GM12878 (cell line): Measurements from ENCODE around the gene TRAFD1. TPM values are rescaled to one million over a fixed set of nuclear protein-coding genes. Genes with fewer than 3 reads are reported as not detected.

Source experiments
- ATAC-seq: fragments of 200-7000 bp; cut with Tn5 transposase; 3 replicates; pipeline ENCODE4 v1.9.1; 2020; ENCODE audit warnings: mild to moderate bottlenecking, moderate library complexity
- BruUV-seq: library from RNA; stranded (reverse); fragments of 400-500 nt; replicated peaks from 2 replicates; lab custom pipeline; 2021; lab: Mats Ljungman, UMichigan
- CTCF ChIA-PET: fragments of 300-600 bp; sonication (Branson Sonifier 250); formaldehyde crosslinking; extraction: SDS; loops from one replicate; lab custom pipeline; 2021; ENCODE audit warnings: inconsistent platforms; lab: Yijun Ruan, JAX
- POLR2A ChIA-PET: fragments of 350-600 bp; formaldehyde crosslinking; extraction: SDS; loops from one replicate; lab custom pipeline; 2021; ENCODE audit warnings: inconsistent platforms; lab: Charles Lee
- RAD21 ChIA-PET: fragments of 300-600 bp; sonication (Branson Sonifier 250); formaldehyde crosslinking; loops from one replicate; lab custom pipeline; 2023; ENCODE audit warnings: antibody characterized with exemption; ENCODE audit not compliant: unreplicated experiment; lab: Charles Lee
- SMC1A ChIA-PET: fragments of 300-600 bp; sonication (Branson Sonifier 250); formaldehyde crosslinking; loops from one replicate; lab custom pipeline; 2023; ENCODE audit not compliant: unreplicated experiment, uncharacterized antibody; lab: Charles Lee
- DNase-seq: peaks from one replicate; pipeline ENCODE4 v3.0.0-alpha.2; 2011; ENCODE audit warnings: low read depth, low spot score
- FAIRE-seq: peaks from 3 replicates; lab custom pipeline; 2011; peaks lifted over from hg19 to GRCh38; lab: Jason Lieb, UNC
- H2AFZ ChIP-seq: 2 replicates; pipeline ENCODE4 v1.6.0; 2011; ENCODE audit warnings: low read depth, low read length, control low read depth; ENCODE audit not compliant: control insufficient read depth
- H3K27ac ChIP-seq: 2 replicates; pipeline ENCODE4 v1.5.1; 2011; ENCODE audit warnings: control low read depth; ENCODE audit not compliant: control insufficient read depth, insufficient read depth
- H3K27me3 ChIP-seq, 2 experiments: replicated peaks in 1 of 2; 2 replicates each; pipeline versions ENCODE4 v1.6.0 to v1.6.1; 2011; ENCODE audit warnings: low read length in 1 of 2; ENCODE audit not compliant: control insufficient read depth in 2 of 2, insufficient read depth in 2 of 2
- H3K36me3 ChIP-seq, 2 experiments: 2 replicates each; pipeline ENCODE4 v1.5.1; 2011; ENCODE audit warnings: low read length in 1 of 2; ENCODE audit not compliant: control insufficient read depth in 2 of 2, insufficient read depth in 2 of 2
- H3K4me1 ChIP-seq: 2 replicates; pipeline ENCODE4 v1.6.1; 2011; ENCODE audit warnings: mild to moderate bottlenecking, low read length, moderate library complexity, mixed read lengths; ENCODE audit not compliant: control insufficient read depth, insufficient read depth
- H3K4me2 ChIP-seq: 2 replicates; pipeline ENCODE4 v1.6.0; 2011; ENCODE audit warnings: control low read depth; ENCODE audit not compliant: control insufficient read depth, insufficient read depth
- H3K4me3 ChIP-seq: fragments of 200-600 bp; sonication (generic); 2 replicates; pipeline ENCODE4 v1.5.1; 2016
- H3K79me2 ChIP-seq: 2 replicates; pipeline ENCODE4 v1.6.0; 2011; ENCODE audit warnings: low read length; ENCODE audit not compliant: control insufficient read depth, insufficient read depth
- H3K9ac ChIP-seq: 2 replicates; pipeline ENCODE4 v1.8.0; 2011; ENCODE audit warnings: low read length, control low read depth, mixed read lengths; ENCODE audit not compliant: control insufficient read depth, insufficient read depth
- H3K9me3 ChIP-seq: replicated peaks from 3 replicates; pipeline ENCODE4 v1.5.1; 2011; ENCODE audit warnings: mild to moderate bottlenecking, low read length; ENCODE audit not compliant: control insufficient read depth, insufficient read depth
- H4K20me1 ChIP-seq: 2 replicates; pipeline ENCODE4 v1.6.0; 2011; ENCODE audit not compliant: control insufficient read depth, insufficient read depth
- BCL11A ChIP-seq: IDR thresholded peaks from 2 replicates; pipeline ENCODE4 v1.6.1; 2011; ENCODE audit warnings: low read depth, low read length
- CBX3 ChIP-seq: fragments of 200-600 bp; sonication (generic); IDR thresholded peaks from 2 replicates; pipeline ENCODE4 v1.6.1; 2016; ENCODE audit warnings: low read depth, borderline replicate concordance
- EED ChIP-seq: sonication (generic); IDR thresholded peaks from 2 replicates; pipeline ENCODE4 v1.6.1; 2016; ENCODE audit warnings: antibody characterized with exemption, low read depth
- EP300 ChIP-seq, 2 experiments: fragments of 150-350 bp in 1 of 2; IDR thresholded peaks; 2 replicates each; pipeline ENCODE4 v1.6.1; 2011 to 2012; ENCODE audit warnings: low read depth in 2 of 2, low read length in 2 of 2, borderline replicate concordance in 1 of 2, improper control_type of control experiment in 1 of 2, inconsistent platforms in 1 of 2; ENCODE audit not compliant: control insufficient read depth in 1 of 2
- GATAD2B ChIP-seq: fragments of 450-650 bp; conservative IDR thresholded peaks from 2 replicates; pipeline ENCODE4 v1.6.1; 2017; ENCODE audit warnings: low read depth, mild to moderate bottlenecking, moderate library complexity
- IKZF1 ChIP-seq: fragments of 450-650 bp; conservative IDR thresholded peaks from 2 replicates; pipeline ENCODE4 v1.6.1; 2017; ENCODE audit warnings: antibody characterized with exemption, mild to moderate bottlenecking
- IRF4 ChIP-seq: IDR thresholded peaks from 2 replicates; pipeline ENCODE4 v1.6.1; 2011; ENCODE audit warnings: low read depth, low read length
- MTA2 ChIP-seq: fragments of 450-650 bp; IDR thresholded peaks from 2 replicates; pipeline ENCODE4 v1.6.1; 2016; ENCODE audit warnings: low read depth, mild to moderate bottlenecking, moderate library complexity
- POLR2AphosphoS2 ChIP-seq: IDR thresholded peaks from 2 replicates; pipeline ENCODE4 v1.6.1; 2011; ENCODE audit warnings: low read depth, mild to moderate bottlenecking, low read length, improper control_type of control experiment, moderate library complexity
- RUNX3 ChIP-seq: IDR thresholded peaks from 2 replicates; pipeline ENCODE4 v1.6.1; 2012; ENCODE audit warnings: low read length, inconsistent platforms
- SREBF1 ChIP-seq: IDR thresholded peaks from 2 replicates; pipeline ENCODE4 v1.6.1; 2012; ENCODE audit warnings: mild to moderate bottlenecking, low read length
- TAF1 ChIP-seq: IDR thresholded peaks from 2 replicates; pipeline ENCODE4 v1.6.1; 2011; ENCODE audit warnings: mild to moderate bottlenecking, low read depth, low read length, borderline replicate concordance
- YY1 ChIP-seq: IDR thresholded peaks from 2 replicates; pipeline ENCODE4 v1.6.1; 2011; ENCODE audit warnings: low read depth, mild to moderate bottlenecking, low read length
- ZNF274 ChIP-seq: IDR thresholded peaks from one replicate; pipeline ENCODE4 v1.8.0; 2011; ENCODE audit not compliant: insufficient read length, insufficient read depth
- in situ Hi-C: fragments of 300-500 bp; cut with MboI; formaldehyde crosslinking; loops from 9 replicates; pipeline ENCODE4 v1.14.3; 2018; ENCODE audit warnings: mixed read lengths
- intact Hi-C: fragments of 100-400 bp; cut with micrococcal nuclease; formaldehyde crosslinking; loops from one replicate; pipeline ENCODE4 v1.14.2; 2022; ENCODE audit not compliant: unreplicated experiment
- polyA plus RNA-seq, 11 experiments: library from polyadenylated mRNA; depleted of rRNA in 4 of 11; unstranded in 6 of 11; stranded (reverse) in 5 of 11; fragments of >200 nt; fragmentation: Nextera tagmentation in 4 of 11; fragmentation: Illumina TruSeq in 1 of 11; extraction: Ambion mirVana in 4 of 11; extraction: Trizol in 1 of 11; gene quantifications; 1 replicate in 1 of 11; 2 replicates in 10 of 11; pipeline versions ENCODE4 v1.2.1 to v1.2.3, GENCODE V29; 2011 to 2016; ENCODE audit warnings: inconsistent platforms in 2 of 11, missing spikeins in 2 of 11, low read depth in 1 of 11
- total RNA-seq, 4 experiments: library from RNA; depleted of rRNA in 3 of 4; stranded (reverse); fragments of >200 nt in 3 of 4; fragmentation: Illumina TruSeq in 1 of 4; extraction: Trizol in 1 of 4; gene quantifications; 2 replicates each; pipeline versions ENCODE4 v1.2.1 to v1.2.3, GENCODE V29; 2013 to 2021
- TF ChIP-seq, protein P1 (sequence below): fragments of 450-650 bp; formaldehyde crosslinking; IDR thresholded peaks from 2 replicates; pipeline ENCODE4 v1.4.0; 2022; ENCODE audit warnings: mild to moderate bottlenecking, moderate library complexity
- TF ChIP-seq, protein P2 (sequence below): fragments of 450-650 bp; conservative IDR thresholded peaks from 2 replicates; pipeline ENCODE4 v1.6.1; 2017; ENCODE audit warnings: mild to moderate bottlenecking, moderate library complexity
- TF ChIP-seq, protein P3 (sequence below): fragments of 450-650 bp; IDR thresholded peaks from 2 replicates; pipeline ENCODE4 v1.6.1; 2016; ENCODE audit warnings: mild to moderate bottlenecking

Gene TRAFD1
- total and polyA plus RNA-seq, 10 of the 15 experiments (the other 5 are each of a cell fraction or from before 2014, with no cell fraction given) = 37.2 to 55.5 (median 46.2) TPM

DNA sequence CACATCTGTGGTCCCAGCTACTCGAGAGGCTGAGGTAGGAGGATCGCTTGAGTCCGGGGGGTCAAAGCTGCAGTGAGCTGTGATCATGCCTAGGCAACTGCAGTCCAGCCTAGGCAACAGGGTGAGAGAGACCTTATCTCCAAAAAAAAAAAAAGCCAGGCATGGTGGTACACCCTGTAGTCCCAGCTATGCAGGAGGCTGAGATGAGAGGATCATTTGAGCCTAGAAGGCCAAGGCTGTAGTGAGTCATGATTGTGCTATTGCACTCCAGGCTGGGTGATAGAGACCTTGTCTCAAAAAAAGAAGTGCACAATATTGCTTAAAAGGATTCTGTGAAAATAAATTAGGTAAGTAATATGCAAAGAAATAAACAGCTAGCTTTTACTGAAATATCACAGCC, 33.8 kb upstream of the TRAFD1 start (continued):
- TF ChIP-seq EP300 (IDR thresholded peaks at IDR 0.05; ENCODE audit: borderline replicate concordance in 1 of 2, control insufficient read depth in 1 of 2, low read depth in 2 of 2, low read length in 2 of 2) (no peak), GATAD2B (no peak), IRF4 (no peak), ZNF274 (no peak)
- TF ChIP-seq, protein P1, sequence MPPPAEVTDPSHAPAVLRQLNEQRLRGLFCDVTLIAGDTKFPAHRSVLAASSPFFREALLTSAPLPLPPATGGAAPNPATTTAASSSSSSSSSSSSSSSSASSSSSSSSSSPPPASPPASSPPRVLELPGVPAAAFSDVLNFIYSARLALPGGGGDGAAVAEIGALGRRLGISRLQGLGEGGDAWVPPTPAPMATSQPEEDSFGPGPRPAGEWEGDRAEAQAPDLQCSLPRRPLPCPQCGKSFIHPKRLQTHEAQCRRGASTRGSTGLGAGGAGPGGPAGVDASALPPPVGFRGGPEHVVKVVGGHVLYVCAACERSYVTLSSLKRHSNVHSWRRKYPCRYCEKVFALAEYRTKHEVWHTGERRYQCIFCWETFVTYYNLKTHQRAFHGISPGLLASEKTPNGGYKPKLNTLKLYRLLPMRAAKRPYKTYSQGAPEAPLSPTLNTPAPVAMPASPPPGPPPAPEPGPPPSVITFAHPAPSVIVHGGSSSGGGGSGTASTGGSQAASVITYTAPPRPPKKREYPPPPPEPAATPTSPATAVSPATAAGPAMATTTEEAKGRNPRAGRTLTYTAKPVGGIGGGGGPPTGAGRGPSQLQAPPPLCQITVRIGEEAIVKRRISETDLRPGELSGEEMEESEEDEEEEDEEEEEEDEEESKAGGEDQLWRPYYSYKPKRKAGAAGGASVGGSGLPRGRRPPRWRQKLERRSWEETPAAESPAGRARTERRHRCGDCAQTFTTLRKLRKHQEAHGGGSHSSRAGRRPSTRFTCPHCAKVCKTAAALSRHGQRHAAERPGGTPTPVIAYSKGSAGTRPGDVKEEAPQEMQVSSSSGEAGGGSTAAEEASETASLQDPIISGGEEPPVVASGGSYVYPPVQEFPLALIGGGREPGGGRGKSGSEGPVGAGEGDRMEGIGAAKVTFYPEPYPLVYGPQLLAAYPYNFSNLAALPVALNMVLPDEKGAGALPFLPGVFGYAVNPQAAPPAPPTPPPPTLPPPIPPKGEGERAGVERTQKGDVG (CRISPR knock-in tag) = no peak

DNA sequence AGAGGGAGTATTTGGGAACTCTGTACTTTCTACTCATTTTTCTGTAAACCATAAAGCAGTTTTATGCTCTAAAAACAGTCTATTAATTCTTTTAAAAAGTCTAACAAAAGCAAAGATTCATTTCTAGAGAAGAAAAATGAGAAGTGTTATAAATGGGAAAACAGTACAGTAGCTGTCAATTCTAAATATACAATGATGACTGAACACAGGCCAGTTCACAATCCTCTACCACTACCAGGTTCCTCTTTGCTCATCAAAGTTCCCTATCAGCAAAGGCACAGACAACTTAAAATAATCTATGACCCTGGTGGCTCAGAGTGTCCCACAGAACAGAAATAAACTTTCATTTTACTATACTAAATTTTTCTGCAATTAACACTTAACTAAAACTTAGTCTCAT, 29.3 kb upstream of the TRAFD1 start:
- 0 out of 2 replicates have a peak overlapping the region, but pooled peaks have one; percentile 8 for H3K9ac ChIP-seq
- no peaks in the 10 kb centered on the region; the same call in 1 of the 2 replicates for H4K20me1 ChIP-seq
- CTCF ChIA-PET = interaction anchor here (1.5 to 3.5 kb wide), 2 partner anchors 11 to 35 kb away, joined by 4 to 19 read pairs; no protein-coding TSS in a partner anchor
- peak; percentile 47; the same call in 1 of the 2 replicates for TF ChIP-seq IKZF1
- peak; percentile 59 for TF ChIP-seq RUNX3
- no peak for TF ChIP-seq CBX3
- TF ChIP-seq YY1 = no peak
- no peak for TF ChIP-seq TAF1
- TF ChIP-seq, protein P2, sequence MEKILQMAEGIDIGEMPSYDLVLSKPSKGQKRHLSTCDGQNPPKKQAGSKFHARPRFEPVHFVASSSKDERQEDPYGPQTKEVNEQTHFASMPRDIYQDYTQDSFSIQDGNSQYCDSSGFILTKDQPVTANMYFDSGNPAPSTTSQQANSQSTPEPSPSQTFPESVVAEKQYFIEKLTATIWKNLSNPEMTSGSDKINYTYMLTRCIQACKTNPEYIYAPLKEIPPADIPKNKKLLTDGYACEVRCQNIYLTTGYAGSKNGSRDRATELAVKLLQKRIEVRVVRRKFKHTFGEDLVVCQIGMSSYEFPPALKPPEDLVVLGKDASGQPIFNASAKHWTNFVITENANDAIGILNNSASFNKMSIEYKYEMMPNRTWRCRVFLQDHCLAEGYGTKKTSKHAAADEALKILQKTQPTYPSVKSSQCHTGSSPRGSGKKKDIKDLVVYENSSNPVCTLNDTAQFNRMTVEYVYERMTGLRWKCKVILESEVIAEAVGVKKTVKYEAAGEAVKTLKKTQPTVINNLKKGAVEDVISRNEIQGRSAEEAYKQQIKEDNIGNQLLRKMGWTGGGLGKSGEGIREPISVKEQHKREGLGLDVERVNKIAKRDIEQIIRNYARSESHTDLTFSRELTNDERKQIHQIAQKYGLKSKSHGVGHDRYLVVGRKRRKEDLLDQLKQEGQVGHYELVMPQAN = no peak
- TF ChIP-seq EED = no peak
- TF ChIP-seq, protein P3, sequence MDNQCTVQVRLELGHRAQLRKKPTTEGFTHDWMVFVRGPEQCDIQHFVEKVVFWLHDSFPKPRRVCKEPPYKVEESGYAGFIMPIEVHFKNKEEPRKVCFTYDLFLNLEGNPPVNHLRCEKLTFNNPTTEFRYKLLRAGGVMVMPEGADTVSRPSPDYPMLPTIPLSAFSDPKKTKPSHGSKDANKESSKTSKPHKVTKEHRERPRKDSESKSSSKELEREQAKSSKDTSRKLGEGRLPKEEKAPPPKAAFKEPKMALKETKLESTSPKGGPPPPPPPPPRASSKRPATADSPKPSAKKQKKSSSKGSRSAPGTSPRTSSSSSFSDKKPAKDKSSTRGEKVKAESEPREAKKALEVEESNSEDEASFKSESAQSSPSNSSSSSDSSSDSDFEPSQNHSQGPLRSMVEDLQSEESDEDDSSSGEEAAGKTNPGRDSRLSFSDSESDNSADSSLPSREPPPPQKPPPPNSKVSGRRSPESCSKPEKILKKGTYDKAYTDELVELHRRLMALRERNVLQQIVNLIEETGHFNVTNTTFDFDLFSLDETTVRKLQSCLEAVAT = no peak
- peak; percentile 47; the same call in 1 of the 2 replicates for TF ChIP-seq BCL11A
- TF ChIP-seq POLR2AphosphoS2 = no peak
- TF ChIP-seq SREBF1 = no peak
- TF ChIP-seq MTA2 = 0 out of 2 replicates have a peak, but pooled peaks have one; percentile 31

More for the DNA sequence above, 29.3 kb upstream of the TRAFD1 start:
- H3K9me3 ChIP-seq = no peaks in the 10 kb centered on the region
- ATAC-seq (peak; percentile 97), FAIRE-seq (peak; percentile 96), DNase-seq (peak; percentile 47)
- ChIA-PET RAD21 (interaction anchor here (0.6 to 4.1 kb wide), 3 partner anchors 11 to 36 kb away, joined by 3 to 35 read pairs (median 3); partner anchors contain the start of gene NAA25), POLR2A (interaction anchor here (0.6 to 3.3 kb wide), 6 partner anchors 11 to 82 kb away, joined by 3 to 34 read pairs (median 6); partner anchors contain the start of genes ERP29, TMEM116 and TRAFD1), SMC1A (interaction anchor here (0.7 to 4.4 kb wide), 9 partner anchors 11 to 37 kb away, joined by 3 to 35 read pairs (median 5); partner anchors contain the start of genes NAA25 and TRAFD1)
- H3K27ac ChIP-seq = peak overlapping the region; percentile 75
- in situ Hi-C loops = no loop called here
- peak overlapping the region; percentile 66 for H3K4me2 ChIP-seq
- peaks cover 20% of the 10 kb centered on the region for H3K4me1 ChIP-seq
- BruUV-seq = no TSS peak
- no peaks in the 10 kb centered on the region for H3K27me3 ChIP-seq
- peak overlapping the region; percentile 47; the same call in 1 of the 2 replicates for H3K4me3 ChIP-seq
- peaks cover 49% of the 10 kb centered on the region for H3K79me2 ChIP-seq
- H3K36me3 ChIP-seq = peaks cover 5 to 9% of the 10 kb centered on the region in 2 experiments; a peak in 3 of 4 replicates
- H2AFZ ChIP-seq = no peak overlapping the region
- intact Hi-C loops = no loop called here
